ENCODE results near the gene RXRA.

Gene RXRA

DNA sequence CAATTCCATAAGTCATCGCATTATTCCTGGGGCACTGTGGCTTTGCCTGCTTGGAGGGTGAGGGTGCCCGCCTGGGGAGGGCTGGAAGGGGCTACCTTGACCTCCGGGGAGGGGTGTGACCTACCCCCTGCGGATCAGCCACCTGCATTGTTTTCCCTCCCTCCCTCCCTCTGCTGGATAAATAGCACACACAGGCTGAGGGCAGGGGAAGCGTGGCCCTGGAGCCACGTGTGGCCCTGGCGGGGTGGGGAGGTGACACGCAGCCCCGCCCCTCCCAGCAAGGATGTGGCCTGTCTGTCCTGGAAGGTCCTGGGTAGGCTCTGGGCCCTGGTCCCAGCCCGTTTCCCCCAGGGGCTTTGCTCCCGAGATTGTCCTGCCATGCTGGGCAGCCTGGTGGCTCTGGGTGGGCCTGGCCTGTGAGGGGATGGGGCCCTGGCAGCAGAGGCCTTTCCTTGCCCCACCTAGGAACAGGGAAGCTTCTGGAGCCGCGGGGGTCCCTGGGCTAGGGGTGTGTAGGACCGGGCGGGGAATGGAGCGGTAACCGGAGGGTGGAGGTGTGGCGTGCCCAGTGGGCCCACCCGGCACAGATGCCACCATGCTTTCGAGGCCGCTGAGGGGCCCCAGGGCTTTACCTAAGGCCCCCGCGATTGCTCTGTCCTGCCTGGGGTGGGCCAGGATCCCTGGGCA, 33.4 kb downstream of the RXRA start:
- no peak overlapping the region for H3K4me3 ChIP-seq (ENCODE audit: control insufficient read depth, low read depth, low read length)
- no peak for TF ChIP-seq CTCF (conservative IDR thresholded peaks at IDR 0.05; ENCODE audit: control insufficient read depth, insufficient read depth, low read depth, low read length)
- DNase-seq (ENCODE audit: low read depth), result no peak

DNA sequence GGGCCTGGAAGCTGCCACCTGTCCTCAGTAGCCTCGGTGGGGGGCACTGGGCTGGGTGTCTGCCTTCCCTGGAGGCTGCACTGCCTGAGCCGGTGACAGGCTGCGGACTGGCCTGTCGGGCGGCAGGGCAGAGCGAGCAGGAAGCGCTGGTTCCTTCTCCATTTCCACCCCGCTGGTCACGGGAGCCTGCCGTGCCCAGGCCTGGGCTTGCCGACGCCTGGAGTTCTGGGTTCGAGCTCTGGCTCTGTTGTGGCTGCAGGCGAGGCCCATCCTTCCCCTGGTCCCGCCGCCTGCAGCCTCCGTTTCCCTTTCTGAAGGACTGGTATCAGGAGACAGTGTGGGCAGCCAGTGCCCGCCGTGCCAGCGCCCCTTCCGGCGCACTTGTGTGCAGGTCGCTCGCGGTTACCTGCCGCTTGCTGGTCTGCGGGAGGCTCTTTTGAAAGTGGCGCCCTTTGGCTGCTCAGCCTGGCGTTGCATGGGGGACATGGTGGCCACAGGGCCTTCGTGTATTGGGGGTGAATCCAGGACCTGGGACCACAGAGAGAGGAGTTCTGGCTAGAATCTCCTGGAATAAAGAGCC, 34.0 kb downstream of the RXRA start:
- H3K4me3 ChIP-seq (ENCODE audit: control insufficient read depth, low read depth, low read length), result no peak overlapping the region
- no peak for TF ChIP-seq CTCF (conservative IDR thresholded peaks at IDR 0.05; ENCODE audit: control insufficient read depth, insufficient read depth, low read depth, low read length)
- DNase-seq (ENCODE audit: low read depth), result no peak

GRCh38 chr9:134360897-134361296, 34.6 kb downstream of the RXRA start:
- no peak for TF ChIP-seq CTCF (conservative IDR thresholded peaks at IDR 0.05; ENCODE audit: control insufficient read depth, insufficient read depth, low read depth, low read length)
- no peak overlapping the region for H3K4me3 ChIP-seq (ENCODE audit: control insufficient read depth, low read depth, low read length)
- no peak for DNase-seq (ENCODE audit: low read depth)

GRCh38 chr9:134361426-134361825, 35.2 kb downstream of the RXRA start:
- no peak for DNase-seq (ENCODE audit: low read depth)
- TF ChIP-seq CTCF (conservative IDR thresholded peaks at IDR 0.05; ENCODE audit: control insufficient read depth, insufficient read depth, low read depth, low read length), result no peak
- H3K4me3 ChIP-seq (ENCODE audit: control insufficient read depth, low read depth, low read length), result no peak overlapping the region

DNA sequence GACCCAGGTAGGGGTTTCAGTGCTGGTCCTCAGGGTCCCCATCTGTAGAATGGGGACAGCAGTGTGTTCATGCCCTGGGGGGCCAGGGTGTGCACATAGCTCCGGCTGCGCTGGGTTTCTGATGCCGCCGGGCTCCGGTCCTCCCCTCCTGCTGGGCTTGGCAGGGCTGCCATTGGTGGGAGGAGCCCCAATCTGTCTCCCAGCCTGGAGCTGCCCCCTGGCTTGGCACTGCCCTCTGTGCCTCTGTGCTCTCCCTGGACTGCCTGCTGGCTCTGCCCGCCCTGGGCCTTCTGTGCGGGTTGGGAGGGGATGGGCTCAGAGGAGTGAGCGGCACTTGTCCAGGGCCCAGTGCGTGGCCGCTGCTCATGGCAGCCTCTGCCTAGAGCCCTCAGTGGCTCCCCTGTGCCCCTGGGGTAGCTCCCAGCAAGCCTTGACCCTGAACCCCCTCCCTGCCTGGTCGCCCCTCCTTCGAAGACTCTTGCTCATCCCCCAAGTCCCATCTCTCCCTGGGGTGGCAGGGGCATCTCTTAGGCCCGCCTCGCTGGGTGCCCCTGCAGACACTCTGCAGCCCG, 35.7 kb downstream of the RXRA start:
- no peak for DNase-seq (ENCODE audit: low read depth)
- no peak overlapping the region for H3K4me3 ChIP-seq (ENCODE audit: control insufficient read depth, low read depth, low read length)
- TF ChIP-seq CTCF (conservative IDR thresholded peaks at IDR 0.05; ENCODE audit: control insufficient read depth, insufficient read depth, low read depth, low read length), result no peak

GRCh38 chr9:134363450-134363849, 37.2 kb downstream of the RXRA start:
- no peak for TF ChIP-seq CTCF (conservative IDR thresholded peaks at IDR 0.05; ENCODE audit: control insufficient read depth, insufficient read depth, low read depth, low read length)
- DNase-seq (ENCODE audit: low read depth), result no peak
- H3K4me3 ChIP-seq (ENCODE audit: control insufficient read depth, low read depth, low read length), result no peak overlapping the region
